NCI-H187 (cell line): ENCODE measurements around the gene RSPH1.

Experiments
- DNase-seq, 2 experiments: peaks; one replicate each; lab custom pipeline; 2025; lab: John Stamatoyannopoulos, UW

Gene RSPH1

GRCh38 chr21:42445311-42445710, 50.7 kb downstream of the RSPH1 start:
- no peak for DNase-seq

GRCh38 chr21:42444745-42445059, 51.3 kb downstream of the RSPH1 start:
- no peak for DNase-seq

GRCh38 chr21:42443876-42444744, 51.9 kb downstream of the RSPH1 start:
- DNase-seq, result no peak

- DNase-seq, result no peak
Measured at GRCh38 chr21:42443181-42443785, 52.7 kb downstream of the RSPH1 start.

- DNase-seq, result no peak
Measured at GRCh38 chr21:42441963-42442362, 54.1 kb downstream of the RSPH1 start.

- no peak for DNase-seq
Measured at GRCh38 chr21:42440187-42440792, 55.7 kb downstream of the RSPH1 start.

- DNase-seq, result no peak
Measured at GRCh38 chr21:42439284-42440186, 56.5 kb downstream of the RSPH1 start.

GRCh38 chr21:42438316-42439205, 57.5 kb downstream of the RSPH1 start:
- no peak for DNase-seq

GRCh38 chr21:42437786-42438185, 58.2 kb downstream of the RSPH1 start:
- no peak for DNase-seq

GRCh38 chr21:42436914-42437313, 59.1 kb downstream of the RSPH1 start:
- no peak for DNase-seq

- no peak for DNase-seq
Measured at GRCh38 chr21:42435833-42436232, 60.2 kb downstream of the RSPH1 start.

- no peak for DNase-seq
Measured at GRCh38 chr21:42435401-42435800, 60.6 kb downstream of the RSPH1 start.

GRCh38 chr21:42434884-42435283, 61.1 kb downstream of the RSPH1 start:
- no peak for DNase-seq

GRCh38 chr21:42433946-42434551, 62.0 kb downstream of the RSPH1 start:
- no peak for DNase-seq

- no peak for DNase-seq
Measured at GRCh38 chr21:42432695-42433094, 63.3 kb downstream of the RSPH1 start.

- no peak for DNase-seq
Measured at GRCh38 chr21:42431196-42431595, 64.8 kb downstream of the RSPH1 start.

GRCh38 chr21:42430521-42430920, 65.5 kb downstream of the RSPH1 start:
- no peak for DNase-seq

GRCh38 chr21:42429856-42430255, 66.2 kb downstream of the RSPH1 start:
- no peak for DNase-seq

- DNase-seq, result no peak
Measured at GRCh38 chr21:42429021-42429420, 67.0 kb downstream of the RSPH1 start.

- no peak for DNase-seq
Measured at GRCh38 chr21:42427809-42428419, 68.1 kb downstream of the RSPH1 start.
